ENCODE data around the gene SH3RF2. TPM values are rescaled to one million over a fixed set of nuclear protein-coding genes. Genes with fewer than 3 reads are reported as not detected.

Gene SH3RF2
- total RNA-seq, 2 donors from 2014 or later = 2.6 to 3.2 TPM

- Histone ChIP-seq H3K9me3 (ENCODE audit: control insufficient read depth, low read length) (no peaks in the 10 kb centered on the region), H3K27ac (ENCODE audit: low read depth, low read length) (no peak overlapping the region)
- no peak for TF ChIP-seq CTCF (conservative IDR thresholded peaks at IDR 0.05)
Observed at GRCh38 chr5:145947581-145947980, 11.2 kb downstream of the SH3RF2 start.

GRCh38 chr5:145948047-145948446, 11.7 kb downstream of the SH3RF2 start:
- Mint-ChIP-seq H3K4me1 (peaks cover 26% of the 10 kb centered on the region), H3K9me3 (no peaks in the 10 kb centered on the region), H3K36me3 (ENCODE audit: low read depth) (no peaks in the 10 kb centered on the region), H3K27me3 (ENCODE audit: insufficient read depth) (no peaks in the 10 kb centered on the region), H3K4me3 (no peak overlapping the region), H3K27ac (no peak overlapping the region)
- H3K4me1 ChIP-seq (ENCODE audit: control insufficient read depth, insufficient read depth, low read length) = no peaks in the 10 kb centered on the region
- TF ChIP-seq CTCF (conservative IDR thresholded peaks at IDR 0.05) = no peak
- no peaks in the 10 kb centered on the region for H3K9me3 ChIP-seq (ENCODE audit: control insufficient read depth, low read length)
- H3K27ac ChIP-seq (ENCODE audit: low read depth, low read length) = no peak overlapping the region
- H3K9ac ChIP-seq (ENCODE audit: extremely low read depth, low read length, poor library complexity, severe bottlenecking) = no peak overlapping the region
- no peak overlapping the region for H3K4me3 ChIP-seq (ENCODE audit: low read length)
- no peaks in the 10 kb centered on the region for H3K27me3 ChIP-seq (ENCODE audit: control insufficient read depth, insufficient read depth, low read length, poor library complexity, severe bottlenecking)
- 95 to 100% methylated on average over 3 of the region's 3 CpGs for WGBS, 2 experiments (ENCODE audit: insufficient coverage in 1 of 2, insufficient read length in 1 of 2)
- H3K36me3 ChIP-seq (ENCODE audit: control insufficient read depth, insufficient read depth, low read length) = no peaks in the 10 kb centered on the region
- no peak for DNase-seq

More at GRCh38 chr5:145947581-145947980, 11.2 kb downstream of the SH3RF2 start:
- Mint-ChIP-seq H3K27me3 (ENCODE audit: insufficient read depth) (no peaks in the 10 kb centered on the region), H3K27ac (no peak overlapping the region), H3K9me3 (no peaks in the 10 kb centered on the region), H3K4me3 (no peak overlapping the region), H3K36me3 (ENCODE audit: low read depth) (no peaks in the 10 kb centered on the region), H3K4me1 (peaks cover 26% of the 10 kb centered on the region)
- H3K27me3 ChIP-seq (ENCODE audit: control insufficient read depth, insufficient read depth, low read length, poor library complexity, severe bottlenecking) = no peaks in the 10 kb centered on the region
- DNase-seq = no peak
- no peak overlapping the region for H3K9ac ChIP-seq (ENCODE audit: extremely low read depth, low read length, poor library complexity, severe bottlenecking)
- H3K36me3 ChIP-seq (ENCODE audit: control insufficient read depth, insufficient read depth, low read length) = no peaks in the 10 kb centered on the region
- H3K4me3 ChIP-seq (ENCODE audit: low read length) = no peak overlapping the region
- H3K4me1 ChIP-seq (ENCODE audit: control insufficient read depth, insufficient read depth, low read length) = no peaks in the 10 kb centered on the region

GRCh38 chr5:145948921-145949320, 12.5 kb downstream of the SH3RF2 start:
- no peak for DNase-seq
- H3K9me3 Mint-ChIP-seq = no peaks in the 10 kb centered on the region
- H3K4me1 Mint-ChIP-seq = peaks cover 26% of the 10 kb centered on the region
- Histone ChIP-seq H3K27ac (ENCODE audit: low read depth, low read length) (no peak overlapping the region), H3K36me3 (ENCODE audit: control insufficient read depth, insufficient read depth, low read length) (no peaks in the 10 kb centered on the region), H3K4me1 (ENCODE audit: control insufficient read depth, insufficient read depth, low read length) (no peaks in the 10 kb centered on the region), H3K4me3 (ENCODE audit: low read length) (no peak overlapping the region), H3K27me3 (ENCODE audit: control insufficient read depth, insufficient read depth, low read length, poor library complexity, severe bottlenecking) (no peaks in the 10 kb centered on the region), H3K9me3 (ENCODE audit: control insufficient read depth, low read length) (no peaks in the 10 kb centered on the region), H3K9ac (ENCODE audit: extremely low read depth, low read length, poor library complexity, severe bottlenecking) (no peak overlapping the region)
- H3K4me3 Mint-ChIP-seq = no peak overlapping the region
- H3K27me3 Mint-ChIP-seq (ENCODE audit: insufficient read depth) = no peaks in the 10 kb centered on the region
- no peak overlapping the region for H3K27ac Mint-ChIP-seq
- 92 to 100% methylated on average over 6 of the region's 6 CpGs for WGBS, 2 experiments (ENCODE audit: insufficient coverage in 1 of 2, insufficient read length in 1 of 2)
- TF ChIP-seq CTCF (conservative IDR thresholded peaks at IDR 0.05) = no peak
- no peaks in the 10 kb centered on the region for H3K36me3 Mint-ChIP-seq (ENCODE audit: low read depth)

Data from endodermal cell (in vitro differentiated cells).